Raji (cell line): ENCODE measurements around the gene OR8G1.

Experiments
- POLR2A ChIP-seq: IDR thresholded peaks from 2 replicates; pipeline ENCODE4 v1.6.1; 2011; ENCODE audit warnings: low read depth, low read length, control low read depth; ENCODE audit not compliant: insufficient read depth

Gene OR8G1, protein sequence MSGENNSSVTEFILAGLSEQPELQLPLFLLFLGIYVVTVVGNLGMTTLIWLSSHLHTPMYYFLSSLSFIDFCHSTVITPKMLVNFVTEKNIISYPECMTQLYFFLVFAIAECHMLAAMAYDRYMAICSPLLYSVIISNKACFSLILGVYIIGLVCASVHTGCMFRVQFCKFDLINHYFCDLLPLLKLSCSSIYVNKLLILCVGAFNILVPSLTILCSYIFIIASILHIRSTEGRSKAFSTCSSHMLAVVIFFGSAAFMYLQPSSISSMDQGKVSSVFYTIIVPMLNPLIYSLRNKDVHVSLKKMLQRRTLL

GRCh38 chr11:124240621-124241397 is at the start of gene OR8G1:
Gene OR8G1, plus strand, starts transcription at chr11:124241095. Its CDS starts 8,581 bp downstream, at chr11:124249676.
- TF ChIP-seq POLR2A = no peak

DNA sequence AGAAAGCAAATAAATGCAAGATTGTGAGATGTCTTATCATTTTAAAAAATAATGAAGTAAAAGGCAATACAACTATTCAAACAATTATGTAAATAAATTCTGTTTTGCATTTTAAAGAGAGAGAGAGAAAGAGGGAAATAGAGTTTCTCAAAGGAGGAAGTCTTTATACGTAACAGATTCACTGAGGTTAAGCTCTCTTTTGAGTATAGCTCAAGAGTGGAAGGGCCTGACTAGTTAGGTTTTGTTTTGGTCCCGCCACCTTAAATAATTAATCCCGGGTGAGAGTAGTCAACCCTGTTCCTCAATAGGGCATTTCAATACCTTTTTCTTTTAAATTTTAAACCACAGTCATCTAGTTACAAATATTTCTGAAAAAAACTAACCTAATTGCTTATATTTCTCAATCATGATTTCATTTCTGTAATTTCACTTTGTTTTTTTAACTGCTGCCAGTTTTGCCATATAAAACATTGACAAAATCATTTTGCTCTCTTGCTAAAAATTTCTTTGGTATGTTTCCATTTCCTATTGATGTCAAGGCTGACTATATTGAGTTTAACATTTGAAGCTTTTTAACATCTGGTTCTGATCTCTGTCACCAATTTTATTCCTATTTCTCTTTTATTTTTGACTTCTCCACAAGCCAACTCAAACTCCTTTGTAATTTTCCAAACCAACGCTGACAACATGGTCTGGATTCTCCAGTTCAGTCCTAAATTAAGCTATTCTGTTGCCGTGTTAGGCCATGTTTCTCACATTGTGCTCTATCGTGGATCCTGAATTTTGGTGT is 47.5 kb upstream of the OR8G1 start:
- TF ChIP-seq POLR2A = no peak

GRCh38 chr11:124194293-124195188 is 46.4 kb upstream of the OR8G1 start:
- TF ChIP-seq POLR2A = no peak

- TF ChIP-seq POLR2A = no peak
Measured at GRCh38 chr11:124195189-124195734, 45.6 kb upstream of the OR8G1 start.

DNA sequence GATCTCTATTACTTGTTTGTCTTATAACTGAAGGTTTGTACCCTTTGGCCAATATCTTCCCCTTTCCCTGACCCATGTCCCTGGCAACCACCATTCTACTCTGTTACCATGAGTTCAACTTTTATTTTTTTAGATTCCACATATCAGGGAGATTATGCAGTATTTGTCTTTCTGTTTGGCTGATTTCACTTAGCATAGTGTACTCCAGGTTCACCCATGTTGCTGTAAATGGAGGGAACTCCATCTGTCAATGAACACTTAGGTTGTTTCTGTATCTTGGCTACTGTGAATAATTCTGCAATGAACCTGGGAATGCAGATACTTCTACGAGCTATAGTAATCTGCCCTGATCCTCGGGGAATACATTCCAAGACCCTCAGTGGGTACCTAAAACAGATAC is 42.9 kb upstream of the OR8G1 start:
- TF ChIP-seq POLR2A = no peak

DNA sequence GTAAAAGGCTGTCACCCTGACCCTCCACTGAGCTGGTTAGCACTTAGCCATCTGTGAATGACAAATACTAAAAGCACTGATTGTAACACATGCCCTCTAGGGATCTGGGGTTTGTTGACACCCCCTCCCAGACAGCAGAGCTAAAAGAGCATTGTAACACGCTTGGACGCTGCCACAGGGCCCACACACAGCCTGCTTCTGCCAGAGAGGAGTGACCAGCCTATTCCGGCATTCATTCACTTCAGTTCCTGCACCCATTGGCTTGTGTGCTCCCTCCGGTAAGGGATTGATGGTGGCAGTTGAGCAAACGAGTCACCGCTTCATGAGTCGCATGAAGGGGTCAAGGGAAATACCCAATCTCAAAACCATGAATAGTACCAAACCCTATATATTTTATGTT is 42.0 kb upstream of the OR8G1 start:
- no peak for TF ChIP-seq POLR2A

DNA sequence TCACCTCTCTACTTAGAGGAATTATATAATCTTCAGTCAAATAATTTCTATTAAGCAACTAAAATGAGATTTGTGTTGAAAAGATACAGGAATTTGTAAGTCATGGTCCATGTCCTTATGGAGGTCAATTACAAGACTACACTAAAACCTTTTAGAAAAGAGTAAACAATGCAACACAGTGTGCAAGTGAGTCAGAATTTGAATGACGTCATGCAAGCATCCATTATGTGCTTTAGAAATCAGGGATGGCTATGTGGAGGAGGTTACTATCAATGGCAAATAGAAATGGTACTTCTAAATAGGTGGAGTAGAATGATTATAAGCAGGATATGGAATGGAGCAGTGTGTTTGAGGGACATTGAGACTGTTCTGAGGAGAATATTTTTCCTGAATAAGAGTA is 41.2 kb upstream of the OR8G1 start:
- no peak for TF ChIP-seq POLR2A

- TF ChIP-seq POLR2A = no peak
Measured at GRCh38 chr11:124200671-124201070, 40.2 kb upstream of the OR8G1 start.

GRCh38 chr11:124202951-124203350 is 37.9 kb upstream of the OR8G1 start:
- TF ChIP-seq POLR2A = no peak

- TF ChIP-seq POLR2A = no peak
Measured at GRCh38 chr11:124204008-124204407, 36.9 kb upstream of the OR8G1 start.

GRCh38 chr11:124207102-124207792 is 33.6 kb upstream of the OR8G1 start:
- TF ChIP-seq POLR2A = no peak

DNA sequence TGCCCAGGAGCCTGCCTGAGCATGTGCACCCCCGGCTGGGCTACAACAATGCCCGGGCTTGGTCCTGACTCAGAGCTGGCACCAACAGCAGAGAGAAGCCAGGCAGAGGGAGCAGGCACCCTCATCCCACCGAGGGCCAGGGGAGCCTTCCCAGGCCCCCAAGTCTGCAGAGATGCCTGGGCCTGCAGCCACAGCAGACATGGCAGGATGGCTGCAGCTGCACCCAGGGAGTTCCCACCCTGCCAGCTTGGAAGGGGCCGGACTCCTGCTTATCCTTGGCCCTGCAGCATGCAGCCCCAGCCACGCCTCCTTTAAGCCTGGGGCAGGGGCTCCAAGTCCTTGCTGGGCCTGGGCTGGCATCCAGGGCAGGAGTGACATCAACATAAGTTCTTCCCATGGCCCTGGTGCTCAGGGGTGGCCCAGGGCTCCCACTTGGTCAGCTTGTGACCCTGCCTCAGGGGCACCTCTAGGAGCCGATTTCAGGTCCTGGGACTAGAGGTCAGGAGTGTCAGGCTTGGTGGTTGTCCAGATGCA is 31.0 kb upstream of the OR8G1 start:
- no peak for TF ChIP-seq POLR2A

GRCh38 chr11:124210421-124210820 is 30.5 kb upstream of the OR8G1 start:
- TF ChIP-seq POLR2A = no peak
